Keratinocyte (primary cell): ENCODE data around the gene TMEM235.
"Not testable (repeated sequence)": the region's sequence is repeated elsewhere in the genome, so short reads cannot be mapped to it uniquely, and the experiment has no call there.

Source experiments
- EZH2 ChIP-seq: IDR thresholded peaks from one replicate; pipeline ENCODE4 v1.6.1; 2012; ENCODE audit warnings: inconsistent platforms, mild to moderate bottlenecking, low read length, moderate library complexity
- TF ChIP-seq, protein P1 (sequence below), 3 experiments: IDR thresholded peaks in 1 of 3; conservative IDR thresholded peaks in 1 of 3; optimal IDR thresholded peaks in 1 of 3; 2 replicates in 2 of 3; 3 replicates in 1 of 3; pipeline versions ENCODE3 to v1.5.1; 2011; ENCODE audit warnings: low read length in 3 of 3, mild to moderate bottlenecking in 3 of 3, moderate library complexity in 2 of 3, control low read depth in 1 of 3, inconsistent platforms in 1 of 3; ENCODE audit not compliant: insufficient read depth in 2 of 3; ENCODE audit errors: extremely low read depth in 1 of 3

GRCh38 chr17:78253636-78253945, 22.2 kb downstream of the TMEM235 start:
- TF ChIP-seq, protein P1, sequence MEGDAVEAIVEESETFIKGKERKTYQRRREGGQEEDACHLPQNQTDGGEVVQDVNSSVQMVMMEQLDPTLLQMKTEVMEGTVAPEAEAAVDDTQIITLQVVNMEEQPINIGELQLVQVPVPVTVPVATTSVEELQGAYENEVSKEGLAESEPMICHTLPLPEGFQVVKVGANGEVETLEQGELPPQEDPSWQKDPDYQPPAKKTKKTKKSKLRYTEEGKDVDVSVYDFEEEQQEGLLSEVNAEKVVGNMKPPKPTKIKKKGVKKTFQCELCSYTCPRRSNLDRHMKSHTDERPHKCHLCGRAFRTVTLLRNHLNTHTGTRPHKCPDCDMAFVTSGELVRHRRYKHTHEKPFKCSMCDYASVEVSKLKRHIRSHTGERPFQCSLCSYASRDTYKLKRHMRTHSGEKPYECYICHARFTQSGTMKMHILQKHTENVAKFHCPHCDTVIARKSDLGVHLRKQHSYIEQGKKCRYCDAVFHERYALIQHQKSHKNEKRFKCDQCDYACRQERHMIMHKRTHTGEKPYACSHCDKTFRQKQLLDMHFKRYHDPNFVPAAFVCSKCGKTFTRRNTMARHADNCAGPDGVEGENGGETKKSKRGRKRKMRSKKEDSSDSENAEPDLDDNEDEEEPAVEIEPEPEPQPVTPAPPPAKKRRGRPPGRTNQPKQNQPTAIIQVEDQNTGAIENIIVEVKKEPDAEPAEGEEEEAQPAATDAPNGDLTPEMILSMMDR (optimal IDR thresholded peaks at IDR 0.05 in 1 of 3, IDR thresholded peaks at IDR 0.05 in 1 of 3, conservative IDR thresholded peaks at IDR 0.05 in 1 of 3; ENCODE audit: extremely low read depth in 1 of 3, insufficient read depth in 2 of 3, low read length in 3 of 3), result not testable (repeated sequence)
- TF ChIP-seq EZH2, result not testable (repeated sequence)
